DND-41 (cell line): ENCODE data around the gene DENND1A.

ENCODE experiments used
- ATAC-seq: fragments of 200-7000 bp; cut with Tn5 transposase; 3 replicates; pipeline ENCODE4 v1.9.1; 2021; ENCODE audit warnings: low read depth; ENCODE audit not compliant: insufficient read depth
- DNase-seq: peaks from one replicate; pipeline ENCODE4 v3.0.0-alpha.2; 2020
- H2AFZ ChIP-seq: 2 replicates; pipeline ENCODE4 v1.6.0; 2012; ENCODE audit warnings: low read depth, low read length
- H3K27ac ChIP-seq: 2 replicates; pipeline ENCODE4 v1.5.1; 2012; ENCODE audit warnings: low read length, inconsistent platforms
- H3K27me3 ChIP-seq: fragments of 200-600 bp; sonication (generic); 2 replicates; pipeline ENCODE4 v1.6.0; 2012; ENCODE audit warnings: low read length, mild to moderate bottlenecking, inconsistent platforms; ENCODE audit not compliant: insufficient read depth, poor library complexity
- H3K36me3 ChIP-seq: 2 replicates; pipeline ENCODE4 v1.5.1; 2012; ENCODE audit warnings: low read length, inconsistent platforms; ENCODE audit not compliant: insufficient read depth
- H3K4me1 ChIP-seq: 2 replicates; pipeline ENCODE4 v1.5.1; 2012; ENCODE audit warnings: mild to moderate bottlenecking, low read length; ENCODE audit not compliant: insufficient read depth
- H3K4me2 ChIP-seq: 2 replicates; pipeline ENCODE4 v1.6.0; 2012; ENCODE audit warnings: mild to moderate bottlenecking, moderate library complexity, low read length, inconsistent platforms; ENCODE audit not compliant: insufficient read depth
- H3K4me3 ChIP-seq, 2 experiments: fragments of 200-600 bp in 1 of 2; shearing (Covaris generic) in 1 of 2; 2 replicates each; pipeline ENCODE4 v1.5.1; 2012 to 2016; ENCODE audit warnings: inconsistent platforms in 2 of 2, low read length in 2 of 2, mild to moderate bottlenecking in 2 of 2, low read depth in 1 of 2, moderate library complexity in 1 of 2
- H3K79me2 ChIP-seq: 2 replicates; pipeline ENCODE4 v1.6.0; 2012; ENCODE audit warnings: low read length, inconsistent platforms; ENCODE audit not compliant: insufficient read depth
- H3K9ac ChIP-seq: 2 replicates; pipeline ENCODE4 v1.6.0; 2012; ENCODE audit warnings: low read depth, mild to moderate bottlenecking, inconsistent platforms, low read length, moderate library complexity
- H3K9me3 ChIP-seq: 2 replicates; pipeline ENCODE4 v1.5.1; 2012; ENCODE audit warnings: low read length, moderate library complexity, mild to moderate bottlenecking, inconsistent platforms; ENCODE audit not compliant: insufficient read depth, severe bottlenecking
- H4K20me1 ChIP-seq: 2 replicates; pipeline ENCODE4 v1.6.0; 2012; ENCODE audit warnings: low read length; ENCODE audit not compliant: insufficient read depth
- CTCF ChIP-seq: IDR thresholded peaks from 2 replicates; pipeline ENCODE4 v1.5.1; 2012; ENCODE audit warnings: borderline replicate concordance, low read length, moderate library complexity, mild to moderate bottlenecking; ENCODE audit not compliant: poor library complexity, severe bottlenecking; ENCODE audit errors: extremely low read depth
- EZH2 ChIP-seq: IDR thresholded peaks from 3 replicates; pipeline ENCODE4 v1.6.1; 2012; ENCODE audit warnings: borderline replicate concordance, low read depth, mild to moderate bottlenecking, moderate library complexity, low read length, inconsistent platforms; ENCODE audit not compliant: severe bottlenecking

The DENND1A gene

GRCh38 chr9:123407217-123407851 is 522.6 kb downstream of the DENND1A start:
- H3K9ac ChIP-seq = no peak overlapping the region
- no peak overlapping the region for H3K27ac ChIP-seq
- H3K4me3 ChIP-seq = no peak overlapping the region
- DNase-seq = no peak
- no peak overlapping the region for H3K4me2 ChIP-seq
- no peaks in the 10 kb centered on the region for H3K27me3 ChIP-seq
- no peaks in the 10 kb centered on the region for H4K20me1 ChIP-seq
- no peaks in the 10 kb centered on the region for H3K9me3 ChIP-seq
- H3K79me2 ChIP-seq = no peaks in the 10 kb centered on the region
- no peak for ATAC-seq
- TF ChIP-seq EZH2 (no peak), CTCF (no peak)
- H3K4me1 ChIP-seq = no peaks in the 10 kb centered on the region
- no peak overlapping the region for H2AFZ ChIP-seq
- H3K36me3 ChIP-seq = no peaks in the 10 kb centered on the region

GRCh38 chr9:123406691-123407216 is 523.2 kb downstream of the DENND1A start:
- no peak for DNase-seq
- no peak for TF ChIP-seq CTCF
- no peaks in the 10 kb centered on the region for H3K36me3 ChIP-seq
- no peaks in the 10 kb centered on the region for H4K20me1 ChIP-seq
- no peaks in the 10 kb centered on the region for H3K4me1 ChIP-seq
- H3K9ac ChIP-seq = no peak overlapping the region
- H3K79me2 ChIP-seq = no peaks in the 10 kb centered on the region
- H2AFZ ChIP-seq = no peak overlapping the region
- no peak overlapping the region for H3K4me2 ChIP-seq
- no peaks in the 10 kb centered on the region for H3K9me3 ChIP-seq
- no peak overlapping the region for H3K27ac ChIP-seq
- ATAC-seq = no peak
- H3K4me3 ChIP-seq = no peak overlapping the region
- H3K27me3 ChIP-seq = no peaks in the 10 kb centered on the region

GRCh38 chr9:123406016-123406415 is 523.9 kb downstream of the DENND1A start:
- Histone ChIP-seq H3K4me3 (no peak overlapping the region), H3K9ac (no peak overlapping the region), H3K36me3 (no peaks in the 10 kb centered on the region), H2AFZ (no peak overlapping the region), H4K20me1 (no peaks in the 10 kb centered on the region), H3K27ac (no peak overlapping the region), H3K79me2 (no peaks in the 10 kb centered on the region), H3K9me3 (no peaks in the 10 kb centered on the region), H3K4me2 (no peak overlapping the region), H3K27me3 (no peaks in the 10 kb centered on the region), H3K4me1 (no peaks in the 10 kb centered on the region)
- DNase-seq (no peak), ATAC-seq (no peak)
- no peak for TF ChIP-seq EZH2
- TF ChIP-seq CTCF = no peak

GRCh38 chr9:123402981-123403509 is 526.9 kb downstream of the DENND1A start:
- Histone ChIP-seq H3K27me3 (no peaks in the 10 kb centered on the region), H3K4me3 (no peak overlapping the region), H2AFZ (no peak overlapping the region), H3K4me2 (no peak overlapping the region), H4K20me1 (no peaks in the 10 kb centered on the region), H3K79me2 (no peaks in the 10 kb centered on the region), H3K27ac (no peak overlapping the region), H3K4me1 (no peaks in the 10 kb centered on the region), H3K36me3 (no peaks in the 10 kb centered on the region), H3K9me3 (no peaks in the 10 kb centered on the region), H3K9ac (no peak overlapping the region)
- no peak for TF ChIP-seq EZH2
- TF ChIP-seq CTCF = no peak
- ATAC-seq (no peak), DNase-seq (no peak)
